ENCODE measurements around the gene MOXD1.
"Not testable (repeated sequence)": the region's sequence is repeated elsewhere in the genome, so short reads cannot be mapped to it uniquely, and the experiment has no call there.

Gene MOXD1

GRCh38 chr6:132279592-132280139 is 121.6 kb downstream of the MOXD1 start:
- peak; percentile 3 to 73 for DNase-seq

DNA sequence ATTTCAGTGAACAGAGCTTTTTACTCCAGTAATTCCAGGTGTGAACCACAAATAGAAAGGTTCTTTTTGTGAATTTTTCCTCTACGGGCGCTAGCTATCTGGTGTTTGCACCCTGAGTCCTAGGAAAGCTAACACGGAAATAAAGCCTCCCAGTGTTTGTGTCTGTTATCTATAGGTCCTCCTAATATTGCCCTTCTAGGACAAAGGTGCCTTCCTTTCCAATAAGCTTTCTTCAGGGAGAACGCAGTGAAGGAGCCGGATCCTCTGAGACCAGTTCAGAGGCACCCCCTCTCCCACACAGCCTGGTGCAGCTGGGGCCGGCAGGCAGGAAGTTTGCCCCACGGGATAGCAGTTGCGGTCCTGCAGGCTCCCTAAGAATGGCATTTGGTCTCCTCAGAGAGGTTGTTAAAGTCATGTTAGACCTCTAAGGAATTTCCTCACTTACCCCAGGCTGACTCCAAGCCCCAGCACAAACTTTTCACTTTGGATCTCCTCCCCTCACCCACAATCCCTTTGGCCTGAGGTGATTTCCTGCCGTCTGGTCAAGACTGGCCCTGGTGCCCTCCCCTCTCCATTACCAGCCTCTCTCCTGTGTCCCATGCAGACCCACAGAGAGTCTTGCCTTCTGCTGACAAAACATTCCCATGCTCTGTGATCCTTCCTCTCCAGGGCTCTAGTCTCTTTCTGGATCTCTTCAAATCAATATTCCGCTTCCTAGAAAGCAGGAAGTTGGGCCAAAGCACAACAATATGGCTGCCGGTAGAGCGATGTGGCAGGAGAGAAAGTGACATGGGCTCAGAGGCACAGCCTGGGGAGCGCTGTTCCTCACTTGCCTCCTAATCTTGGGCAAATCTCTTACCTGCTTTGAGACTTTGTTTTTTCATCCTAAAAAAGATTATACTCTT is 126.0 kb downstream of the MOXD1 start:
- DNase-seq: no peak

GRCh38 chr6:132272776-132273175 is 128.5 kb downstream of the MOXD1 start:
- no peak for DNase-seq

GRCh38 chr6:132270726-132271402 is 130.4 kb downstream of the MOXD1 start:
- no peak for DNase-seq

DNA sequence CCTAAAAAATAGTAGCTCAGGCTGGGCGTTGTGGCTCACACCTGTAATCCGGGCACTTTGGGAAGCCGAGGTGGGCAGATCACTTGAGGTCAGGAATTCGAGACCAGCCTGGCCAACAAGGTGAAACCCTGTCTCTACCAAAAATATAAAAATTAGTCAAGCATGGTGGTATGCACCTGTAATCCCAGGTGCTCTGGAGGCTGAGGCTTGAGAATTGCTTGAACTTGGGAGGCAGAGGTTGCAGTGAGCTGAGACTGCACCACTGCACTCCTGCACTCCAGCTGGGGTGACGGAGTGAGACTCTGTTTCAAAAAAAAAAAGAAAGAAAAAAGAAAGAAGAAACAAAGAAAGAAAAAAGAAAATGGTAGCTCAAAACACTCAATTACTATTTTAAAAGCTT is 132.6 kb downstream of the MOXD1 start:
- DNase-seq: not testable (repeated sequence)

- no peak for DNase-seq
Observed at GRCh38 chr6:132268209-132268608, 133.1 kb downstream of the MOXD1 start.

DNA sequence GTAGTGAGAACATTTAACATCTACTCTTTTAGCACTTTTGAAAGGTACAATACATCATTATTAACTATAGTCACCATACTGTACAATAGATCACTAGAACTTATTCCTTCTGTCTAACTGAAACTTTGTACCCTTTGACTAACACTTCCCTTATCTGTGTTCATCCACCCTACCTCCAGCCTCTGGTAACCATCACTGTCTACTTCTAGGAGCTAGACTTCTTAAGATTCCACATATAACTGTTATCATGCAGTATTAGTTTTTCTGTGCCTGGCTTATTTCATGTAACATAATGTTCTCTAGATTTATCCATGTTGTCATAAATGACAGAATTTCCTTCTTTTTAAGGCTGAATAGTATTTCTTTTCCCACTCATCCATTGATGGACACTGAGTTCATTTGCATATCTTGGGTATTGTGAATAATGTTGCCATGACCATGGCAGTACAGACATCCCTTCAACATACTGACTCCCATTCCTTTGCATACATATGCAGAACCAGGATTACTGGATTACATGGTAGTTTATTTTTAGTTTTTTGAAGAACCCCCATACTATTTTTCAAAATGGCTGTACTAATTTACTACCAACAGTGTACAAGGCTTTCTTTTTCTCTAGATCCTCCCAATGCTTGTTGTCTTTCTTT is 135.7 kb downstream of the MOXD1 start:
- no peak for DNase-seq

DNA sequence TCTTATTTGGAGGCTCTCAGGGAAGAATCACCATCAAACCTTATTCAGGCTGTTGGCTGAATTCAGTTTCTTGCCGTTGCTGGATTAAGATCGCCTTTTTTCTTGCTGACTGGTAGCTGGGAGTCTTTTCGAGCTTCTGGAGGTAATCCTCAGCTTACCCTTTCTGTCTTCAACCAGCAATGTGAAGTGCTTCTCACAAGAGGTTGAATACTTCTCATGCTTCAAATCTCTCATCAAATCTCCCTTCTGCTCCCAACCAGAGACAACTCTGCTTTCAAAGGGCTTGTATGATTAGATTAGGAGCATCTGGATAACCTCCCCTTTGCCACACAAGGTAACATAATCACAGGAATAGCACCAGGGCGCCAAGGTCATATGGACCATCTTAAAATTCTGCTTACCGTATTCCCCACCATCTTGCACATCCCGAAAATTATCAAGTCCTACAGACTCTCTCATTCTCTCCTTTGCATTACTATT is 137.2 kb downstream of the MOXD1 start:
- DNase-seq: no peak

- DNase-seq: no peak
Observed at GRCh38 chr6:132261354-132261753, 139.9 kb downstream of the MOXD1 start.

DNA sequence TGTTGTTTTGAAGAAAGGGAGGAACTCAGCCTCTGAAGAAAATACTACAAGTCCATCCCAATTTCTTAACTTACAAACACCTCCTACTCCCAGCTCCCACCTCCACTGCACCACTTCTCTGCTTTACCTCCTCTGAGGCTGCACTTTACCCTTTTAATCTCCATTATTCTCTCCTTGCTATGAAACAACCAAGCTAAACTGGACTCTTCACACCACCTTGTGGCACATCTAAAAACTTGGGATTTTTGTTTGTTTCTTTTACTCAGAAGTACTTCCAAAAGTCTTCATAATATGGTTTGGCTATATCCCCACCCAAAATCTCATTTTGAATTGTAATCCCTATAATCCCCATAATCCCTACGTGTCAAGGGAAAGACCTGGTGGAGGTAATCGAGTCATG is 142.2 kb downstream of the MOXD1 start:
- DNase-seq: no peak

DNA sequence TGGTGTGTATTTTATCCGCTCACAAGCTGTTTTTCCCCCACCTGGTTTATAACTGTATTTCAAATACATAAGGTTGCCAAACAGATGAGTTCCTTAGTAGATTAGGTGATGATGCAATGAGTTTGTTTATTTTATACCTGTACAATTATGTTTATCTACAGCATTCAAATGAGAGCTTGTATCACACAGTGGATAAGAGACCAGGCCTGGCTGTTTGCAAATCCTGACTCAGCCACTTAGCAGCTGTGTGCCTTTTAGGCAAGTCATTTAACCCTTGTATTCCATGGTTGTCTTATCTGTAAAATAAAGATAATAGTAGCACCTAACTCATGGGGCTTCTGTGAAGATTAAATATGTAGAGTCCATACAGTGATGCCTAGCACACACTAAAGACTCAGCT is 143.7 kb downstream of the MOXD1 start:
- DNase-seq: no peak

- no peak for DNase-seq
Observed at GRCh38 chr6:132256457-132256856, 144.8 kb downstream of the MOXD1 start.

DNA sequence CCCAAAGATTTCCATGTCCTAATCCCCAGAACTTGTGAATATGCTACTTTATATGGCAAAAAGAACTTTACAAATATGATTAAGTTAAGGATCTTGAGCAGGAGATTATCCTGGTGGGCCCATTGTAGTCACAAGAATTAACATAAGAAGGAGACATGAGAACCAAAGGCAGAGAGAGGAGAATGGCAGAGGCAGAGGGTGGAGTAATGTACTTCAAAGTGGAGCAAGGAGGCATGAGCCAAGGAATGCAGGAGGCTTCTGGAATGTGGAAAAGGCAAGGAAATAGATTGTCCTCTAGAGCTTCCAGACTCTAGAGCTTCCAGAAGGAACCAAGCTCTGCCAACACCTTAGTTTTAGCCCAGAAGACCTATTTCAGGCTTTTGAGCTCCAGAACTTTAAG is 147.4 kb downstream of the MOXD1 start:
- DNase-seq: no peak

DNA sequence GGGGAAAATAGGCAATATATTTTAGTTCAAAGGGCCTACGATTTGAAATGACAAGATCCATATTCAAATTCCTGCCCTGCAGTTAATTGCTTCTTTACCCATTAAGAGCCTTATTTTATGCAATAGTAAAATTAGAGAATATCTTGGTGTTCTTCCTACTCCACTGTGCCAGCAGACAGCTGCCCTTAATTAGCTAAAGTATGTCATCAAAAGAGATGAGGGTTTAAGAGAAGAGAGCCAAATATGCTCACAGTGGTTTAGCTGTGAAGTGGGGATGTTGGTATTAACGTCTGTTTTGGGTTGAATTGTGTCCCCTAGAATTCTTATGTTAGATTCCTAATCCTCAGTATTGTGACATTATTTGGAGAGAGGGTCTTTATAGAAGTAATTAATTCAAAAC is 148.1 kb downstream of the MOXD1 start:
- no peak for DNase-seq

DNA sequence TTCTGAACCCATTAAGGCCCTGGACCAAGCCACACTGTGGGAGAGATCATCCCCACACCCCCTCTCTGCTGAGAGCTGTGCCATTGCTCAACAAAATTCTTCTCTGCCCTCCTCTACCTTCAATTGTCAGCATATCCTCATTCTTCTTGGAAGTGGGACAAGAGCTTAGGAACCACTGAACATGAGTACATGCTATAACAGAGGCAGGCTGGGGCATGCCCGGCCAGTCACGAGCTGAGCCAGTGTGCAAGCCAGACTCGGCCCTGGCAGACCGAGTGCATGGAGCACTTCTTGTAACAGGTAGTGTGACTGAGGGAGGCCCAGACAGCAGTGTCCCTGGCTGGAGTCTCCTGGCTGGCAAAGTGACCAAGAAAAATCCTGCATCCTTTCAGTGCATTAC is 149.2 kb downstream of the MOXD1 start:
- DNase-seq: no peak

DNA sequence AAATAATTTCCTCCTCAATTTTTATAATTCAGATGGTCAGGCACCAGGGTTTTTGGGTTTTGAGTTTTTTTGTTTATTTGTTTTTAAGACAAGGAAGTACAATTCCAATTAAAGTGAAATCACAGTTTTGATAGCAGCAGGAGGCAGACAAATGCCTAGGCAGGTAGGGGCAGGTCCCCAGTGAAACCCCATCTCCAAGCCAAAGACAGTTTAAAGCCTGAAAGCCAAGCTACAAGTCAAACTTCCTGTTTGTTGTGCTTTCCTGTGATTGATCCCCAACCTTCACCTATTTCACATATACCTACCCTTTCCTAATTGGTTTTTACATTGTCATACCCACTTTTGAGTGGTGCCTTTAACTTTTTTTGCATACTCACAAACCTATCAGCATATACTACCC is 149.6 kb downstream of the MOXD1 start:
- no peak for DNase-seq

- DNase-seq: no peak
Observed at GRCh38 chr6:132247381-132248159, 153.7 kb downstream of the MOXD1 start.

DNA sequence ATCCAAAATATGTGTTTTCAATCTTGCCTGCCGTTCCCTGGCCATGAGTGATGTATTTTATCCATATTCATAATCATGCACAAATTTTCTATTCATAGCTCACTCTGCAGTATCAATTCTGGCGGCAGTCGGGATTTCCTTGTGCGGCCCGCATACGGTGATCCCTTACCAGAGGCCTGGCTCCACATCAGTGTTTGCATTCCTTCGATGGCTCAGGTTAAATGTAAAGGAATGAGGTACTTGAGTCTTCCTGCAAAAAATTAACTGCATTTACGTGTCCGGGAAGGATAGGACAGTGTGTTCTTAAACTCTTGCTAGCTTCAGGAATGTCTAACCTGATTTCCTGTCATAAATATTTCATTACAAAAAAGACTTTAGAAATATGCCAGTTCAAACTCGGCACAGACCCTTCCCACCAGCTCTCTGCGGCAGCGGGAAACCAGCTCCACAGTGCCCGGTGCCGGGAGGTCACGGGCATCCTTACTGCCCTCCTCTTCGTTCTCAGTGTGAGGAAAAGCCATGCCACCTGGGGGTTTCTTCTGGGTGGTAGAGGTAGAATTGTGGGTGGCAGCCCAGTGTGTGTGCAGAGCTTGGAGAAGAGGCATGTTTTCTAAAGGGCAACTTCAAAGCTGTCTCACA is 154.5 kb downstream of the MOXD1 start:
- DNase-seq: no peak

DNA sequence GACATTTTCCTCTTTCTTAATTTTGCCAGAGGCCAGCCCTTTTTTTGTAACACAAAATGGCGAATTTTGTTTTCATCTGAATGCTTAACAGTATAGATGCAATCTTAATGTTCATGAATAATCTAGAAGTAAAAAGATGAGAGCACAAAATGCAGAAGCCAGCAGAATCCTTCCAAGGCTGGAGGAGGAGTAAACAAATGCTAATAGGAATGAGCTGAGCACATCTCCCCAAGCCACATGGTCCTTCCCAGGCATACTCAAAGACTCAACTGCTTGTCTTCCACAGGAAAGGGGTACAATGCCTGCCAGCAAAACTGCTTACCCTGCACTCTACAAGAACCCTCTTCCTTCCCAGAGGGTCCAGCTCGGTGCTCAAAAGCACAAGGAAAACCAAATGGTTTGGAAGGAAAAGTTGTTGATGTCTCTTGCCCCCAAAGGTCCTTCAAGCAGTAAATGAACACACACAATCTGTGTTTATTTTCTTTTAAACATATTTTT is 155.1 kb downstream of the MOXD1 start:
- DNase-seq: no peak
